HepG2 (cell line): ENCODE results near the gene STK4. TPM values are rescaled to one million over a fixed set of nuclear protein-coding genes. Genes with fewer than 3 reads are reported as not detected.

ENCODE experiments used
- ATAC-seq: fragments of 200-7000 bp; cut with Tn5 transposase; 3 replicates; pipeline ENCODE4 v1.9.1; 2020; ENCODE audit warnings: mild to moderate bottlenecking, moderate library complexity
- BruUV-seq: library from RNA; stranded (reverse); fragments of 400-500 nt; replicated peaks from 2 replicates; lab custom pipeline; 2021; lab: Mats Ljungman, UMichigan
- CTCF ChIA-PET: fragments of 300-600 bp; formaldehyde crosslinking; extraction: SDS; loops from one replicate; lab custom pipeline; 2021; ENCODE audit warnings: low total read pairs, inconsistent platforms, low intra/inter-chr PET ratio; lab: Yijun Ruan, JAX
- POLR2A ChIA-PET: fragments of 350-600 bp; sonication (Branson Sonifier 250); formaldehyde crosslinking; loops from one replicate; lab custom pipeline; 2020; ENCODE audit warnings: antibody characterized with exemption, inconsistent platforms; lab: Yijun Ruan, JAX
- DNase-seq: peaks from one replicate; pipeline ENCODE4 v3.0.0-alpha.2; 2015; ENCODE audit warnings: low spot score
- FAIRE-seq: peaks from 3 replicates; lab custom pipeline; 2011; peaks lifted over from hg19 to GRCh38; lab: Jason Lieb, UNC
- H2AFZ ChIP-seq: one replicate; pipeline ENCODE4 v1.6.1; 2011; ENCODE audit warnings: low read length, inconsistent platforms
- H3K27ac ChIP-seq: fragments of 300-600 bp; 3 replicates; pipeline ENCODE4 v1.8.0; 2011; ENCODE audit warnings: mixed run types, mild to moderate bottlenecking, mixed read lengths, low read length, inconsistent platforms; ENCODE audit not compliant: insufficient read depth; ENCODE audit errors: extremely low read length
- H3K27me3 ChIP-seq, 2 experiments: fragments of 200-600 bp in 1 of 2; 2 replicates in 1 of 2; 3 replicates in 1 of 2; pipeline versions ENCODE4 v1.6.0 to v1.8.0; 2011; ENCODE audit warnings: low read length in 2 of 2, mild to moderate bottlenecking in 2 of 2, moderate library complexity in 2 of 2, inconsistent platforms in 1 of 2; ENCODE audit not compliant: insufficient read depth in 2 of 2, control insufficient read depth in 1 of 2
- H3K36me3 ChIP-seq, 2 experiments: fragments of 200-600 bp in 1 of 2; replicated peaks in 1 of 2; 2 replicates in 1 of 2; 3 replicates in 1 of 2; pipeline versions ENCODE4 v1.5.1 to v1.8.0; 2011; ENCODE audit warnings: low read length in 2 of 2, inconsistent platforms in 1 of 2; ENCODE audit not compliant: insufficient read depth in 2 of 2, control insufficient read depth in 1 of 2
- H3K4me1 ChIP-seq: 2 replicates; pipeline ENCODE4 v1.5.1; 2012; ENCODE audit warnings: low read length, inconsistent platforms; ENCODE audit not compliant: insufficient read depth
- H3K4me2 ChIP-seq: 2 replicates; pipeline ENCODE4 v1.6.0; 2011; ENCODE audit warnings: low read depth, low read length, inconsistent platforms
- H3K4me3 ChIP-seq, 3 experiments: fragments of 200-600 bp in 1 of 3; sonication (generic), shearing (Covaris generic) in 1 of 3; replicated peaks in 1 of 3; 2 replicates each; pipeline ENCODE4 v1.5.1; 2011 to 2016; ENCODE audit warnings: low read length in 3 of 3, inconsistent platforms in 2 of 3, low read depth in 2 of 3, mild to moderate bottlenecking in 2 of 3, control low read depth in 1 of 3, mixed read lengths in 1 of 3; ENCODE audit not compliant: insufficient read depth in 1 of 3
- H3K79me2 ChIP-seq: one replicate; pipeline ENCODE4 v1.6.1; 2011; ENCODE audit warnings: low read length, inconsistent platforms; ENCODE audit not compliant: insufficient read depth
- H3K9ac ChIP-seq: 2 replicates; pipeline ENCODE4 v1.6.0; 2011; ENCODE audit warnings: mild to moderate bottlenecking, low read depth, low read length, inconsistent platforms; ENCODE audit not compliant: insufficient read depth
- H3K9me3 ChIP-seq: 2 replicates; pipeline ENCODE4 v1.5.1; 2012; ENCODE audit warnings: mild to moderate bottlenecking, low read length
- H4K20me1 ChIP-seq: 2 replicates; pipeline ENCODE4 v1.6.0; 2011; ENCODE audit warnings: inconsistent platforms, mild to moderate bottlenecking, low read length, moderate library complexity; ENCODE audit not compliant: insufficient read depth
- DNMT1 ChIP-seq: sonication (generic); formaldehyde crosslinking; IDR thresholded peaks from 2 replicates; pipeline ENCODE4 v1.5.1; 2020; ENCODE audit warnings: mild to moderate bottlenecking, missing genetic modification reagents
- HES4 ChIP-seq: sonication (generic); formaldehyde crosslinking; IDR thresholded peaks from 2 replicates; pipeline ENCODE4 v1.9.0; 2021; ENCODE audit warnings: mild to moderate bottlenecking, missing genetic modification reagents, borderline replicate concordance
- HOMEZ ChIP-seq: IDR thresholded peaks from 2 replicates; pipeline ENCODE4 v1.6.1; 2016; ENCODE audit warnings: low read depth
- KLF16 ChIP-seq, 2 experiments: sonication (generic) in 1 of 2; formaldehyde crosslinking in 1 of 2; IDR thresholded peaks; 2 replicates each; pipeline versions ENCODE4 v1.6.1 to v1.8.0; 2016 to 2023; ENCODE audit warnings: missing genetic modification reagents in 2 of 2, missing compliant biosample characterization in 1 of 2
- MTF1 ChIP-seq: sonication (generic); formaldehyde crosslinking; IDR thresholded peaks from 2 replicates; pipeline ENCODE4 v1.5.0; 2020; ENCODE audit warnings: missing genetic modification reagents
- NKX3-1 ChIP-seq: sonication (generic); formaldehyde crosslinking; IDR thresholded peaks from 2 replicates; pipeline ENCODE4 v1.5.0; 2020; ENCODE audit warnings: missing genetic modification reagents
- WGBS: methylation state at CpG from one replicate; pipeline ENCODE4 v1.1.6; 2017; ENCODE audit warnings: low lambda C conversion rate; 5-methylcytosine and 5-hydroxymethylcytosine counted together
- in situ Hi-C: cut with HindIII; loops from 2 replicates; pipeline ENCODE4 v1.10.0; 2017; ENCODE audit warnings: low pct_unique_long_range_greater_than_20kb; ENCODE audit not compliant: extremely low pct_ligation_motif_present
- intact Hi-C: fragments of 100-400 bp; cut with micrococcal nuclease; formaldehyde crosslinking; loops from one replicate; pipeline ENCODE4 v1.10.0; 2022; ENCODE audit not compliant: unreplicated experiment
- polyA plus RNA-seq, 8 experiments: library from polyadenylated mRNA; depleted of rRNA in 3 of 8; stranded (reverse) in 7 of 8; unstranded in 1 of 8; fragments of >200 nt; fragmentation: Illumina TruSeq in 4 of 8; extraction: Trizol in 4 of 8; gene quantifications; 2 replicates each; pipeline versions ENCODE4 v1.2.1 to v1.2.3, GENCODE V29; 2011 to 2016; ENCODE audit warnings: low read depth in 4 of 8, missing spikeins in 1 of 8, mixed read lengths in 1 of 8; ENCODE audit not compliant: insufficient read depth in 1 of 8
- total RNA-seq, 5 experiments: library from RNA; depleted of rRNA; stranded (reverse); fragments of >200 nt; fragmentation: Illumina TruSeq; extraction: Trizol; gene quantifications; 2 replicates each; pipeline ENCODE4 v1.2.3, GENCODE V29; 2016; ENCODE audit warnings: low read depth in 1 of 5
- TF ChIP-seq, protein P1 (sequence below): IDR thresholded peaks from 2 replicates; pipeline ENCODE4 v1.6.1; 2016; ENCODE audit warnings: control low read depth
- TF ChIP-seq, protein P2 (sequence below): sonication (generic); formaldehyde crosslinking; IDR thresholded peaks from 2 replicates; pipeline ENCODE4 v1.9.0; 2021; ENCODE audit warnings: missing genetic modification reagents, borderline replicate concordance

The STK4 gene
- total and polyA plus RNA-seq, 2 of the 13 experiments (the other 11 are each of a cell fraction or from before 2014, with no cell fraction given): 25.6 to 38.3 TPM

DNA sequence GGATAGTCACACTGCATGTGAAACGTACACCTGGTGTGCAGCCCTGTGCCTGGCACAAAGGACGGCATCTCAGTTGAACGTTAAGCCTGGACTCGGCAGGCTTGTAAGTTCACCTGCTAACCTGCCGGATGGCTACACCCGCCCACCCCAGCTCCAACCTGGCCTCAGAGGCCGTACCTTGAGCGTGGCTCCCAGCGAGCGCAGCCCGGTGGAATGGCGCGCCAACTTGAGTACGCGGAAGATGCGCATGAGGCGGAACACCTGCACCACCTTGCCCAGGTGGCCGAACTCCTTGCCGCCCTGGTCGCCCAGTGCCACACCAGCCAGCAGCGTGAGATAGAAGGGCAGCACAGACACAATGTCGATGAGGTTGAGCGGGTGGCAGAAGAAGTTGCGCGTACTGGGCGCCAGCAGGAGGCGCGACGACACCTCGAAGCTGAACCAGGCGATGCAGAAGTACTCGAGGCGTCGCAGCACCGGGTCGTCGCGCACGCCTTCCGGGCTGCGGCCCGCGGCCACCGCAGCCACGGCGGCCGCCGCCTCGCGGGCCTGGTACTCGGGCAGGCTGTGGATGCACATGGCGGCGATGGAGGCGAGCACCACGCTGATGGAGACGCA is 131.3 kb downstream of the STK4 start:
- Histone ChIP-seq H4K20me1 (no peaks in the 10 kb centered on the region), H2AFZ (no peak overlapping the region), H3K27ac (no peak overlapping the region), H3K4me3 (no peak overlapping the region), H3K9ac (no peak overlapping the region), H3K36me3 (no peaks in the 10 kb centered on the region), H3K9me3 (no peaks in the 10 kb centered on the region), H3K79me2 (no peaks in the 10 kb centered on the region), H3K4me1 (peaks cover 12% of the 10 kb centered on the region), H3K4me2 (no peak overlapping the region), H3K27me3 (peaks cover 0 to 31% of the 10 kb centered on the region in 2 experiments; a peak in 4 of 5 replicates)
- intact Hi-C loops (no loop called here), in situ Hi-C loops (loop anchor here (10.0 kb wide), 1 partner anchor 53 kb away; no protein-coding TSS in a partner anchor)
- ChIA-PET POLR2A (no interaction called here), CTCF (interaction anchor here (2.6 kb wide), 1 partner anchor 53 kb away, joined by 47 read pairs; no protein-coding TSS in a partner anchor)
- FAIRE-seq (no peak), DNase-seq (no peak), ATAC-seq (no peak)
- no TSS peak for BruUV-seq
- no peak for TF ChIP-seq KLF16 (CRISPR knock-in tag; IDR thresholded peaks at IDR 0.05)
- TF ChIP-seq, protein P1, sequence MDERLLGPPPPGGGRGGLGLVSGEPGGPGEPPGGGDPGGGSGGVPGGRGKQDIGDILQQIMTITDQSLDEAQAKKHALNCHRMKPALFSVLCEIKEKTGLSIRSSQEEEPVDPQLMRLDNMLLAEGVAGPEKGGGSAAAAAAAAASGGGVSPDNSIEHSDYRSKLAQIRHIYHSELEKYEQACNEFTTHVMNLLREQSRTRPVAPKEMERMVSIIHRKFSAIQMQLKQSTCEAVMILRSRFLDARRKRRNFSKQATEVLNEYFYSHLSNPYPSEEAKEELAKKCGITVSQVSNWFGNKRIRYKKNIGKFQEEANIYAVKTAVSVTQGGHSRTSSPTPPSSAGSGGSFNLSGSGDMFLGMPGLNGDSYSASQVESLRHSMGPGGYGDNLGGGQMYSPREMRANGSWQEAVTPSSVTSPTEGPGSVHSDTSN (CRISPR knock-in tag): no peak
- TF ChIP-seq, protein P2, sequence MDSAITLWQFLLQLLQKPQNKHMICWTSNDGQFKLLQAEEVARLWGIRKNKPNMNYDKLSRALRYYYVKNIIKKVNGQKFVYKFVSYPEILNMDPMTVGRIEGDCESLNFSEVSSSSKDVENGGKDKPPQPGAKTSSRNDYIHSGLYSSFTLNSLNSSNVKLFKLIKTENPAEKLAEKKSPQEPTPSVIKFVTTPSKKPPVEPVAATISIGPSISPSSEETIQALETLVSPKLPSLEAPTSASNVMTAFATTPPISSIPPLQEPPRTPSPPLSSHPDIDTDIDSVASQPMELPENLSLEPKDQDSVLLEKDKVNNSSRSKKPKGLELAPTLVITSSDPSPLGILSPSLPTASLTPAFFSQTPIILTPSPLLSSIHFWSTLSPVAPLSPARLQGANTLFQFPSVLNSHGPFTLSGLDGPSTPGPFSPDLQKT (CRISPR knock-in tag): no peak
- TF ChIP-seq HES4: 0 out of 2 replicates have a peak, but pooled peaks have one; percentile 53
- TF ChIP-seq HOMEZ (CRISPR knock-in tag): no peak
- peak; percentile 48; the same call in 1 of the 2 replicates for TF ChIP-seq DNMT1 (CRISPR knock-in tag)
- no peak for TF ChIP-seq MTF1 (CRISPR knock-in tag)
- no peak for TF ChIP-seq NKX3-1 (CRISPR knock-in tag)
- WGBS: 85% methylated on average over 56 of the region's 56 CpGs
